WTC11 (cell line): ENCODE measurements around the gene MEGF10.

Source experiments
- CTCF ChIP-seq: fragments of 200-600 bp; IDR thresholded peaks from 2 replicates; pipeline ENCODE4 v1.8.0; 2022; ENCODE audit warnings: antibody characterized with exemption
- GABPB1 ChIP-seq: sonication (generic); formaldehyde crosslinking; IDR thresholded peaks from 2 replicates; pipeline ENCODE4 v1.8.1; 2023; ENCODE audit warnings: mild to moderate bottlenecking, missing genetic modification reagents

DNA sequence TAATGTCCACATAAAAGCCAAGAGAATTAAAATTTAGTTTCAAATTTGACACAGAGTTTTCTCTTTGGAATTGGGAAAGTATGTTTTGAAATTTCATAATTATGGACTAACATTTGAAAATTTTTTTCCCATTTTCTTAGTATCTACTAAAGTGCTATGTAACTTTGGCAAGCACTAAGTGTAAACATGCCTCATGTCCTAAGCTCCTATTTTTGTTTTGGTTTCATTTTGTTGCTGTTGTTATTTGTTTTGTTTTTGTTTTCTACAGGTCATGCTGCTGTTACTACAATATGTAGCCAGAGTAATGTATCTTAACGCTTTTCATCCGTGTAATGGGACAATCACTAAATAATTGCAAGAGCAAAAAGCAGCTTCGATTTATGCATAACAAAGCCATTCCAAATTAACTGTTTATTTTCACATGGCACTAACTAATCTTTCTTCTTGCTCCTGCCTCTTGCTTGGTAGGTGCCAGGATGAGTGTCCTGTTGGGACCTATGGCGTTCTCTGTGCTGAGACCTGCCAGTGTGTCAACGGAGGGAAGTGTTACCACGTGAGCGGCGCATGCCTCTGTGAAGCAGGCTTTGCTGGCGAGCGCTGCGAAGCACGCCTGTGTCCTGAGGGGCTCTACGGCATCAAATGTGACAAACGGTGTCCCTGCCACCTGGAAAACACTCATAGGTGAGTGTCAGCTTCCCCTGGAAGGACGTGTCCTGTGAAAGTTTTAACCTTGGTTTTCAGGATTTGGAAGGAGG, 119.5 kb downstream of the MEGF10 start:
- TF ChIP-seq CTCF (no peak), GABPB1 (CRISPR knock-in tag) (no peak)
